Measurements from ENCODE around the gene DBX1.
"Not testable (repeated sequence)": the region's sequence is repeated elsewhere in the genome, so short reads cannot be mapped to it uniquely, and the experiment has no call there.

Gene DBX1

DNA sequence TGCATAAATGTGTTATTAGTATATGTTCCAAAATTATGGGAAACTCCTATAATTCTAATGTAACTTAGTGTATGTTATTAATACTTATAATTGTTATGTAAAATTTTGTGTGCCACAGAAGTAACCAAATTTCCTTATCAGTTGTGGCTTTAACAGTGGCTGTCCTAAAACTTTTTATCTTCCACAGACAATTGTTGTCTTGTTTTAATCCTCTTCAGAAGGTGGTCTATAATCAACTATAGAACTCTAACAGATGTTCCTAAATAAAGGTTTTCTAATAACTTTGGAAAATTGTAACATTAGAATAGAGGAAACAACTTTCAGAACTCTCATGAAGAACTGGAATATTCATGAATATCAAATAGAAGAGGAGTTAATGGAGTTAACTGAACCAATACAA is 44.4 kb upstream of the DBX1 start:
- Histone ChIP-seq H4K8ac (ENCODE audit: low read depth, low read length) (no peak overlapping the region), H3K4me3 (ENCODE audit: low read depth, low read length) (no peak overlapping the region), H2BK120ac (ENCODE audit: insufficient read depth, low read length, poor library complexity) (no peak overlapping the region), H3K36me3 (ENCODE audit: control insufficient read depth in 1 of 2, insufficient read depth in 2 of 2, low read length in 2 of 2) (no peaks in the 10 kb centered on the region), H3K27me3 (ENCODE audit: insufficient read depth, low read length) (peaks cover 28% of the 10 kb centered on the region), H4K12ac (ENCODE audit: low read depth, low read length) (no peak overlapping the region), H2BK12ac (ENCODE audit: low read length) (no peak overlapping the region), H2AK5ac (ENCODE audit: low read length) (no peak overlapping the region), H3K4me2 (ENCODE audit: low read length) (no peak overlapping the region), H3K79me1 (ENCODE audit: low read length) (no peaks in the 10 kb centered on the region), H3K4me1 (ENCODE audit: control insufficient read depth in 1 of 2, insufficient read depth in 2 of 2, low read length in 2 of 2) (peaks cover 0 to 2% of the 10 kb centered on the region in 2 experiments), H4K91ac (ENCODE audit: low read depth, low read length) (no peak overlapping the region), H3K27ac (ENCODE audit: low read depth, low read length) (no peak overlapping the region), H3K9ac (ENCODE audit: low read length) (no peak overlapping the region), H3K9me3 (ENCODE audit: insufficient read depth, low read depth, low read length) (no peaks in the 10 kb centered on the region), H3K4ac (ENCODE audit: low read depth, low read length) (no peak overlapping the region), H2BK5ac (ENCODE audit: low read depth, low read length, poor library complexity) (no peak overlapping the region), H3K14ac (ENCODE audit: low read length) (no peak overlapping the region), H3K79me2 (ENCODE audit: control insufficient read depth, insufficient read depth, low read length, poor library complexity) (no peaks in the 10 kb centered on the region), H3K18ac (ENCODE audit: low read length) (no peak overlapping the region), H2AFZ (ENCODE audit: insufficient read depth, low read length, poor library complexity) (no peak overlapping the region), H3K23ac (ENCODE audit: low read length) (no peak overlapping the region)
- DNase-seq: no peak

DNA sequence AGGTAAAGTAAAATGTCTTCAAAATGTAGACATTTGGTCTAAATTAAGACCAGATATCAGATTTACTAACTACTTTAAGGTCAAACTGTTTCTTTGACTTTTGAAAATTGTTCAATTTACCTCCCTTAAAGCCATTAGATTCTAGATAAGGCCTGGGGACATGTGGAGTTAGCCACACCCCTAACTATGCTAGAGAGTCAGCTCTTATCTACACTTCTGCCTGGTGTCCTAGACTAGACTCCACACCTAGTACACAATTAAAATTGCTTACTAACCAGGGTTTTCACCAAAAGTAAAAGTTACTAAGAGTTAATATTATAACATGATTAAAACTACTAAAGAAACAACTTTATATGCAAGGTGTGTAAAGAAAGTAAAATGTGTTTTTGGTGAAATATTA is 43.6 kb upstream of the DBX1 start:
- no peak overlapping the region for H2BK5ac ChIP-seq (ENCODE audit: low read depth, low read length, poor library complexity)
- H3K9ac ChIP-seq (ENCODE audit: low read length): no peak overlapping the region
- no peak overlapping the region for H3K4me3 ChIP-seq (ENCODE audit: low read depth, low read length)
- no peak overlapping the region for H4K8ac ChIP-seq (ENCODE audit: low read depth, low read length)
- no peak overlapping the region for H2AK5ac ChIP-seq (ENCODE audit: low read length)
- no peak overlapping the region for H3K4me2 ChIP-seq (ENCODE audit: low read length)
- H3K14ac ChIP-seq (ENCODE audit: low read length): no peak overlapping the region
- no peak overlapping the region for H2AFZ ChIP-seq (ENCODE audit: insufficient read depth, low read length, poor library complexity)
- H3K4me1 ChIP-seq (ENCODE audit: control insufficient read depth in 1 of 2, insufficient read depth in 2 of 2, low read length in 2 of 2): peaks cover 0 to 2% of the 10 kb centered on the region in 2 experiments
- H3K23ac ChIP-seq (ENCODE audit: low read length): no peak overlapping the region
- no peaks in the 10 kb centered on the region for H3K36me3 ChIP-seq (ENCODE audit: control insufficient read depth in 1 of 2, insufficient read depth in 2 of 2, low read length in 2 of 2)
- no peak overlapping the region for H3K18ac ChIP-seq (ENCODE audit: low read length)
- H3K79me2 ChIP-seq (ENCODE audit: control insufficient read depth, insufficient read depth, low read length, poor library complexity): no peaks in the 10 kb centered on the region
- no peaks in the 10 kb centered on the region for H3K79me1 ChIP-seq (ENCODE audit: low read length)
- no peak overlapping the region for H2BK12ac ChIP-seq (ENCODE audit: low read length)
- peaks cover 22% of the 10 kb centered on the region for H3K27me3 ChIP-seq (ENCODE audit: insufficient read depth, low read length)
- H3K9me3 ChIP-seq (ENCODE audit: insufficient read depth, low read depth, low read length): no peaks in the 10 kb centered on the region
- no peak overlapping the region for H4K91ac ChIP-seq (ENCODE audit: low read depth, low read length)
- no peak overlapping the region for H3K27ac ChIP-seq (ENCODE audit: low read depth, low read length)
- DNase-seq: no peak
- H4K12ac ChIP-seq (ENCODE audit: low read depth, low read length): no peak overlapping the region
- H3K4ac ChIP-seq (ENCODE audit: low read depth, low read length): no peak overlapping the region
- no peak overlapping the region for H2BK120ac ChIP-seq (ENCODE audit: insufficient read depth, low read length, poor library complexity)

DNA sequence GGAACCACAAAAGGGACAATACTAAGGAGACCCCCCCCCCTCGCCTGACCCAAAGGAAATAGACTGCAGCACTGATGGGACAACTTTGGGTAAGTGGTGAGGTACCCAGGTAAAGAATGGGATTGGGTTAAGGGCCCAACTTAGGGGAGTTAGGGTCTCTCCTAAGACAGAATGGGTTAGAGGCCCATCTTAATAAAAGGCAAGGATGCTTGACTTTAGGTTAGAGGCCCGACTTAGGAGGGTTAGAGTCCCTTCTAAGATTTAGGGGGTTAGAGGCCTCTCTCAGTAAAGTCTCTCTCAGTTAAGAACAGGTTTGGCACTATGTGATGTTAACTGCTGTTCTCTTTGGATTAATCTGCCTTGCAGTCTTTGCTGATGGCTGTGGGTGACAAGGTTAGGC is 41.0 kb upstream of the DBX1 start:
- H2BK5ac ChIP-seq (ENCODE audit: low read depth, low read length, poor library complexity): no peak overlapping the region
- no peak overlapping the region for H4K8ac ChIP-seq (ENCODE audit: low read depth, low read length)
- no peaks in the 10 kb centered on the region for H3K4me1 ChIP-seq (ENCODE audit: control insufficient read depth in 1 of 2, insufficient read depth in 2 of 2, low read length in 2 of 2)
- no peak overlapping the region for H2AK5ac ChIP-seq (ENCODE audit: low read length)
- H3K27ac ChIP-seq (ENCODE audit: low read depth, low read length): no peak overlapping the region
- no peak overlapping the region for H3K23ac ChIP-seq (ENCODE audit: low read length)
- H3K27me3 ChIP-seq (ENCODE audit: insufficient read depth, low read length): no peaks in the 10 kb centered on the region
- DNase-seq: no peak
- no CpG with 5 or more reads among the region's 2 CpGs for WGBS (ENCODE audit: extremely low coverage, insufficient coverage, insufficient read length)
- H3K14ac ChIP-seq (ENCODE audit: low read length): no peak overlapping the region
- no peaks in the 10 kb centered on the region for H3K36me3 ChIP-seq (ENCODE audit: control insufficient read depth in 1 of 2, insufficient read depth in 2 of 2, low read length in 2 of 2)
- H3K9me3 ChIP-seq (ENCODE audit: insufficient read depth, low read depth, low read length): no peaks in the 10 kb centered on the region
- H2BK12ac ChIP-seq (ENCODE audit: low read length): no peak overlapping the region
- no peaks in the 10 kb centered on the region for H3K79me2 ChIP-seq (ENCODE audit: control insufficient read depth, insufficient read depth, low read length, poor library complexity)
- H3K79me1 ChIP-seq (ENCODE audit: low read length): no peaks in the 10 kb centered on the region
- H4K91ac ChIP-seq (ENCODE audit: low read depth, low read length): no peak overlapping the region
- no peak overlapping the region for H3K4ac ChIP-seq (ENCODE audit: low read depth, low read length)
- H3K4me2 ChIP-seq (ENCODE audit: low read length): no peak overlapping the region
- no peak overlapping the region for H3K9ac ChIP-seq (ENCODE audit: low read length)
- H4K12ac ChIP-seq (ENCODE audit: low read depth, low read length): no peak overlapping the region
- no peak overlapping the region for H2BK120ac ChIP-seq (ENCODE audit: insufficient read depth, low read length, poor library complexity)
- H3K18ac ChIP-seq (ENCODE audit: low read length): no peak overlapping the region
- H2AFZ ChIP-seq (ENCODE audit: insufficient read depth, low read length, poor library complexity): no peak overlapping the region
- H3K4me3 ChIP-seq (ENCODE audit: low read depth, low read length): no peak overlapping the region

DNA sequence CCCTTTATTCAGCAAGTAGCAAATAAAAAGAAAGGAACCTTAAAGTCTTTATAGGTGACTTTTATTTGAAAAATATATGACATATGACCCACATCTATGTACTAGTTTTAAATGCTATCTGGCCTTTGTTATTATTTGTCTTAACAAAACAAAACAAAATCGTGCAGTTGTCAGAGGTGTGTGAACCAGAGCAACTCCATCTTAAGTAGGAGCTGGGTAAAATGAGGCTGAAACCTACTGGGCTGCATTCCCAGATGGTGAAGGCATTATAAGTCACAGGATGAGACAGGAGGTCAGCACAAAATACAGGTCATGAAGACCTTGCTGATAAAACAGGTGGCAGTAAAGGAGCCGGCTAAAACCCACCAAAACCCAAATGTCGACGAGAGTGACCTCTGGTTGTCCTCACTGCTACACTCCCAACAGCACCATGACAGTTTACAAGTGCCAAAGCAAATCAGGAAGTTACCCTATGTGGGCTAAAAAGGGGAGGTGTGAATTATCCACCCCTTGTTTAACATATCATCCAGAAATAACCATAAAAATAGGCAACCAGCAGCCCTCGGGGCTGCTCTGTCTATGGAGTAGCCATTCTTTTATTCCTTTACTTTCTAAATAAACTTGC is 40.2 kb upstream of the DBX1 start:
- H3K9ac ChIP-seq (ENCODE audit: low read length); H3K9me3 ChIP-seq (ENCODE audit: insufficient read depth, low read depth, low read length); H4K12ac ChIP-seq (ENCODE audit: low read depth, low read length); H3K79me2 ChIP-seq (ENCODE audit: control insufficient read depth, insufficient read depth, low read length, poor library complexity); H3K4me3 ChIP-seq (ENCODE audit: low read depth, low read length); H3K36me3 ChIP-seq (ENCODE audit: control insufficient read depth in 1 of 2, insufficient read depth in 2 of 2, low read length in 2 of 2); H3K27me3 ChIP-seq (ENCODE audit: insufficient read depth, low read length); H3K79me1 ChIP-seq (ENCODE audit: low read length); H2AFZ ChIP-seq (ENCODE audit: insufficient read depth, low read length, poor library complexity); H3K4ac ChIP-seq (ENCODE audit: low read depth, low read length); H3K14ac ChIP-seq (ENCODE audit: low read length); H3K27ac ChIP-seq (ENCODE audit: low read depth, low read length); H3K4me1 ChIP-seq (ENCODE audit: control insufficient read depth in 1 of 2, insufficient read depth in 2 of 2, low read length in 2 of 2); H3K23ac ChIP-seq (ENCODE audit: low read length); H2BK120ac ChIP-seq (ENCODE audit: insufficient read depth, low read length, poor library complexity); H2BK12ac ChIP-seq (ENCODE audit: low read length); H2AK5ac ChIP-seq (ENCODE audit: low read length); H3K18ac ChIP-seq (ENCODE audit: low read length); DNase-seq; H3K4me2 ChIP-seq (ENCODE audit: low read length); H2BK5ac ChIP-seq (ENCODE audit: low read depth, low read length, poor library complexity); H4K91ac ChIP-seq (ENCODE audit: low read depth, low read length); H4K8ac ChIP-seq (ENCODE audit: low read depth, low read length): not testable (repeated sequence)
- WGBS (ENCODE audit: extremely low coverage, insufficient coverage, insufficient read length): no CpG with 5 or more reads among the region's 5 CpGs
